ENCODE measurements around the gene HECTD2. TPM values are rescaled to one million over a fixed set of nuclear protein-coding genes. Genes with fewer than 3 reads are reported as not detected.

HECTD2 gene
- total RNA-seq, 2 experiments from 2014 or later: 0.16 to 0.78 TPM

- Histone ChIP-seq H3K36me3 (ENCODE audit: insufficient read depth, low read length) (no peaks in the 10 kb centered on the region), H3K27ac (ENCODE audit: low read depth, low read length, poor library complexity, severe bottlenecking) (no peak overlapping the region), H3K4me1 (ENCODE audit: insufficient read depth, low read length, poor library complexity, severe bottlenecking) (no peaks in the 10 kb centered on the region), H3K9me3 (ENCODE audit: low read length) (no peaks in the 10 kb centered on the region), H4K20me1 (ENCODE audit: insufficient read depth, low read length) (no peaks in the 10 kb centered on the region), H3K4me3 (ENCODE audit: low read depth, low read length, poor library complexity, severe bottlenecking) (no peak overlapping the region), H3K9me2 (ENCODE audit: insufficient read depth, low read length) (no peaks in the 10 kb centered on the region), H3K4me2 (ENCODE audit: low read length) (no peak overlapping the region), H3K79me2 (ENCODE audit: insufficient read depth, low read depth, low read length) (no peaks in the 10 kb centered on the region), H2AFZ (ENCODE audit: low read length) (no peak overlapping the region)
- CTCF ChIA-PET (ENCODE audit: unreplicated experiment): no interaction called here
- DNase-seq (ENCODE audit: low spot score): no peak
- POLR2A ChIA-PET: no interaction called here
- intact Hi-C loops (cut with micrococcal nuclease; ENCODE audit: unreplicated experiment): no loop called here
- BruUV-seq (replicated peaks): no TSS peak
- TF ChIP-seq, protein P1, sequence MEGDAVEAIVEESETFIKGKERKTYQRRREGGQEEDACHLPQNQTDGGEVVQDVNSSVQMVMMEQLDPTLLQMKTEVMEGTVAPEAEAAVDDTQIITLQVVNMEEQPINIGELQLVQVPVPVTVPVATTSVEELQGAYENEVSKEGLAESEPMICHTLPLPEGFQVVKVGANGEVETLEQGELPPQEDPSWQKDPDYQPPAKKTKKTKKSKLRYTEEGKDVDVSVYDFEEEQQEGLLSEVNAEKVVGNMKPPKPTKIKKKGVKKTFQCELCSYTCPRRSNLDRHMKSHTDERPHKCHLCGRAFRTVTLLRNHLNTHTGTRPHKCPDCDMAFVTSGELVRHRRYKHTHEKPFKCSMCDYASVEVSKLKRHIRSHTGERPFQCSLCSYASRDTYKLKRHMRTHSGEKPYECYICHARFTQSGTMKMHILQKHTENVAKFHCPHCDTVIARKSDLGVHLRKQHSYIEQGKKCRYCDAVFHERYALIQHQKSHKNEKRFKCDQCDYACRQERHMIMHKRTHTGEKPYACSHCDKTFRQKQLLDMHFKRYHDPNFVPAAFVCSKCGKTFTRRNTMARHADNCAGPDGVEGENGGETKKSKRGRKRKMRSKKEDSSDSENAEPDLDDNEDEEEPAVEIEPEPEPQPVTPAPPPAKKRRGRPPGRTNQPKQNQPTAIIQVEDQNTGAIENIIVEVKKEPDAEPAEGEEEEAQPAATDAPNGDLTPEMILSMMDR (conservative IDR thresholded peaks at IDR 0.05; ENCODE audit: low read length): no peak
- TF ChIP-seq EZH2phosphoT487 (IDR thresholded peaks at IDR 0.05; ENCODE audit: borderline replicate concordance, low read depth, low read length): no peak
Measured at GRCh38 chr10:91472911-91473310, 62.8 kb downstream of the HECTD2 start.

GRCh38 chr10:91474009-91474408 is 63.9 kb downstream of the HECTD2 start:
- ChIA-PET CTCF (ENCODE audit: unreplicated experiment) (no interaction called here), POLR2A (no interaction called here)
- H3K4me2 ChIP-seq (ENCODE audit: low read length): no peak overlapping the region
- H3K4me1 ChIP-seq (ENCODE audit: insufficient read depth, low read length, poor library complexity, severe bottlenecking): no peaks in the 10 kb centered on the region
- no peak for DNase-seq (ENCODE audit: low spot score)
- BruUV-seq (replicated peaks): no TSS peak
- no peak overlapping the region for H3K4me3 ChIP-seq (ENCODE audit: low read depth, low read length, poor library complexity, severe bottlenecking)
- no peaks in the 10 kb centered on the region for H3K9me3 ChIP-seq (ENCODE audit: low read length)
- intact Hi-C loops (cut with micrococcal nuclease; ENCODE audit: unreplicated experiment): no loop called here
- H3K36me3 ChIP-seq (ENCODE audit: insufficient read depth, low read length): no peaks in the 10 kb centered on the region
- no peaks in the 10 kb centered on the region for H3K79me2 ChIP-seq (ENCODE audit: insufficient read depth, low read depth, low read length)
- no peaks in the 10 kb centered on the region for H3K9me2 ChIP-seq (ENCODE audit: insufficient read depth, low read length)
- H2AFZ ChIP-seq (ENCODE audit: low read length): no peak overlapping the region
- no peaks in the 10 kb centered on the region for H4K20me1 ChIP-seq (ENCODE audit: insufficient read depth, low read length)
- no peak for TF ChIP-seq EZH2phosphoT487 (IDR thresholded peaks at IDR 0.05; ENCODE audit: borderline replicate concordance, low read depth, low read length)
- TF ChIP-seq, protein P1 (conservative IDR thresholded peaks at IDR 0.05; ENCODE audit: low read length): no peak
- no peak overlapping the region for H3K27ac ChIP-seq (ENCODE audit: low read depth, low read length, poor library complexity, severe bottlenecking)

DNA sequence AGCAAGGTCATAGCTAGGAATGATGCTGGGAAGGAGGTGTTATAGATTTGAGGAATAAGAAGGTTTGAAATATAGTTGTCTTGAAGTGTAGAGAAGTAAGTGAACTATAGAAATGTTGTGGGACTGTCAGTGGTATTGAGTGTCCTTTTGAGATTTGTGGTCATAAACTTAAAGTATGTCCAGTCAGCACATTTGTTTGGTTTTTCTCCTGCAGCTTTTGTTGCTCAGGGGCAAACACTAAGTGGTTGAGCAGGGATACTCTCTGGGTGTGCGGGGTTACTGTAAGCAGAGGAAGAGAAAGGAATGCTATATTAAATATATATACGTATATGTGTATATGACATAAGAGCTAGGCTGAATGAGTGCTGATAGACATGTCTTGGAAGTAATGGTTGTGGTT is 67.1 kb downstream of the HECTD2 start:
- CTCF ChIA-PET (ENCODE audit: unreplicated experiment): no interaction called here
- H2AFZ ChIP-seq (ENCODE audit: low read length): no peak overlapping the region
- no peaks in the 10 kb centered on the region for H3K79me2 ChIP-seq (ENCODE audit: insufficient read depth, low read depth, low read length)
- no peaks in the 10 kb centered on the region for H3K9me3 ChIP-seq (ENCODE audit: low read length)
- H3K4me2 ChIP-seq (ENCODE audit: low read length): no peak overlapping the region
- H3K9me2 ChIP-seq (ENCODE audit: insufficient read depth, low read length): no peaks in the 10 kb centered on the region
- intact Hi-C loops (cut with micrococcal nuclease; ENCODE audit: unreplicated experiment): no loop called here
- DNase-seq (ENCODE audit: low spot score): no peak
- POLR2A ChIA-PET: no interaction called here
- no TSS peak for BruUV-seq (replicated peaks)
- H4K20me1 ChIP-seq (ENCODE audit: insufficient read depth, low read length): no peaks in the 10 kb centered on the region
- H3K27ac ChIP-seq (ENCODE audit: low read depth, low read length, poor library complexity, severe bottlenecking): no peak overlapping the region
- H3K4me1 ChIP-seq (ENCODE audit: insufficient read depth, low read length, poor library complexity, severe bottlenecking): no peaks in the 10 kb centered on the region
- no peak for TF ChIP-seq EZH2phosphoT487 (IDR thresholded peaks at IDR 0.05; ENCODE audit: borderline replicate concordance, low read depth, low read length)
- TF ChIP-seq, protein P1 (conservative IDR thresholded peaks at IDR 0.05; ENCODE audit: low read length): no peak
- H3K36me3 ChIP-seq (ENCODE audit: insufficient read depth, low read length): no peaks in the 10 kb centered on the region
- no peak overlapping the region for H3K4me3 ChIP-seq (ENCODE audit: low read depth, low read length, poor library complexity, severe bottlenecking)
